Measurements from ENCODE around the gene SLC1A7.

The SLC1A7 gene

DNA sequence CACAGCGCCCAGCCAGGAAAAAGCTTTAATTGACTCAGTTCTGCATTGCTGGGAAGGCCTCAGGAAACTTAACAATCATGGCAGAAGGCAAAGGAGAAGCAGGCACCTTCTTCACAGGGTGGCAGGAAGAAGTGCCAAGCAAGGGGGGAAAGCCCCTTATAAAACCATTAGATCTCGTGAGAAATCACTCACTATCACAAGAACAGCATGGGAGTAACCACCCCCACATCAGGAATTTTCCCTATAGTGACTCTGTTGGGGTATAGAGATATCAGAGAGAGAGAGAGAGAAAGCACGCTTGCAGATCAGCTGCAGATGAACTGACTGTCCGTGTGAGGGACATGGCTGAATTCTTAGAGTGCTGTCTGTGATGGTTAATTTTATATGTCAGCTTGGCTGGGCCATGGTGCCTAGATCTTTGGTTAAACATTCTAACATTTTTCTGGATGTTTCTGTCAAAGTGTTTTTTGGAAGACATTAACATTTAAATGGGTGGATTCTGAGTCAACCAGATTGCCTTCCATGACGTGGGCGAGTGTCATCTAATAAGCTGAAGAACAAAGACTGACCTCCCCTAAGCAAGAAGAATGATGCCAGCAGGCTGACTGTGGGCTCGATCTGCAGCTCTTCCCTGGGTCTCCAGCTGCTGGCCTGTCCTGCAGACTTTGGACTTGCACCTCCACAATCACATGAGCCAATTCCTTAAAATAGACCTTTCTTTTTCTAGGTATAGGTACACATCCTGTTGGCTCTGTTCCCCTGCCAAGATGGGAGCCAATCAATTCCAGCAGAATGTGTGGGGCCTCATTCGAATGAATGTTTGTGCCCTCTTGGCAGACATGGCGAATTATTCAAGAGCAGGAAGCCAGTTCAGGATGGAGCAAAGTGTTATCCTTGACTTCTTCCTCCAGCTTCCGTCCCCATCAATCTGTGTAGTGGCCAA is 32.8 kb upstream of the SLC1A7 start:
- no peaks in the 10 kb centered on the region for H3K36me3 Mint-ChIP-seq (ENCODE audit: low read depth)
- no peak overlapping the region for H3K27ac Mint-ChIP-seq
- H3K4me3 Mint-ChIP-seq, result no peak overlapping the region
- intact Hi-C loops (cut with micrococcal nuclease), result no loop called here
- no peaks in the 10 kb centered on the region for H3K9me3 Mint-ChIP-seq
- peaks cover 23% of the 10 kb centered on the region for H3K27me3 Mint-ChIP-seq
- peaks cover 11% of the 10 kb centered on the region for H3K4me1 Mint-ChIP-seq (ENCODE audit: low read depth)

DNA sequence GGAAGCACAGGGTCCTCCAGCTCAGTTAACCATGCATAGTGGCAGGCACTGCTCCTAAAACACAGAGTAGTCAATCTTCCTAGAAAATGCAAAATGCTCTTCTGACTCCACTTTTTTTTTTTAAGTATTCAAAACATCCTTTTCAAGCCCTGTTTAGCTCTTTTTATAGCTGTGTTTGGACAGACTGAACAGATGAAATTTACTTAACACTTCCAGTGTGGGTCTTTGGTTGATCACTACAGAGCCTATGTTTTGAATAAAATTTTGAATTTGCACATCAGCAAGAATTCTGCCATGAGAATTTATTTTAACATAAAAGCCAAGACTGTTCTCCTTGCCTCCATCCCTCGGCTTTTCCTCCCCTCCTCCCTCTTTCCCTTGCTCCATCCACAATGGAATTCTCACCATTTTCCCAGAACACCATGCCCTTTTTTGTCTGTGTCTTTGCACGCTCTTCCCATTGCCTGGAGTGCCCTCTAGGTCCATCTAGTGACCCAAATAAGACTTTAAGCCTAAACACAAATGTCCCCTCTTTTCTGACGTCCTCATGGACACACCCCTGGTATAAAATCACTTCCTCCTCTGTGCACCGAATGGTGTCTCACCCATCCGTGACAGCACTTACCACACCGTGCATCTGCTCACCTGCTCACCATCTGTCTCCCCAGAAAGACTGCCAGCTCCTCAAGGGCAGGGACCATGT is 30.1 kb upstream of the SLC1A7 start:
- H3K27ac Mint-ChIP-seq, result no peak overlapping the region
- peaks cover 19% of the 10 kb centered on the region for H3K27me3 Mint-ChIP-seq
- H3K4me3 Mint-ChIP-seq, result no peak overlapping the region
- intact Hi-C loops (cut with micrococcal nuclease), result no loop called here
- peaks cover 11% of the 10 kb centered on the region for H3K4me1 Mint-ChIP-seq (ENCODE audit: low read depth)
- no peaks in the 10 kb centered on the region for H3K36me3 Mint-ChIP-seq (ENCODE audit: low read depth)
- no peaks in the 10 kb centered on the region for H3K9me3 Mint-ChIP-seq

DNA sequence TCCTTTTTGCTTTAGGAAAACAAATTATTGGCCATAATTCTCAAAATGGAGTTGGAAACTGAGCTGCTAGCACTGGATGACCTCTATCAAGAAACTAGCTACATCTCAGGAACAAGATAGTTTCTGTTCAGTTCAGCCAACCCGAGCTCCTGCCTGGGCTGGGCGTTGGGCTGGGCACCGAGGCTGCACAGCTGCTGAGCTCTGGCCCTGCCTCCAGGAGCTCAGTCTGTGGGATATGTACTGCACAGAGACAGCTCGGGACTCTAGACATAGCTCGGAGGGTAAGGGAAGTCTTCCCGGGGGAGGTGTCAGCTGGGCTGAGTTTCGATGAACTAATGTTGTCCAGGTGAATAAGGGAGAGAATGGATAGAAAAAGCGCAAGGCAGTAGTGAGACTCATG is 24.5 kb upstream of the SLC1A7 start:
- Mint-ChIP-seq H3K4me1 (ENCODE audit: low read depth) (no peaks in the 10 kb centered on the region), H3K27ac (no peak overlapping the region), H3K36me3 (ENCODE audit: low read depth) (no peaks in the 10 kb centered on the region), H3K4me3 (no peak overlapping the region), H3K27me3 (peaks cover 11% of the 10 kb centered on the region), H3K9me3 (no peaks in the 10 kb centered on the region)
- intact Hi-C loops (cut with micrococcal nuclease), result no loop called here

DNA sequence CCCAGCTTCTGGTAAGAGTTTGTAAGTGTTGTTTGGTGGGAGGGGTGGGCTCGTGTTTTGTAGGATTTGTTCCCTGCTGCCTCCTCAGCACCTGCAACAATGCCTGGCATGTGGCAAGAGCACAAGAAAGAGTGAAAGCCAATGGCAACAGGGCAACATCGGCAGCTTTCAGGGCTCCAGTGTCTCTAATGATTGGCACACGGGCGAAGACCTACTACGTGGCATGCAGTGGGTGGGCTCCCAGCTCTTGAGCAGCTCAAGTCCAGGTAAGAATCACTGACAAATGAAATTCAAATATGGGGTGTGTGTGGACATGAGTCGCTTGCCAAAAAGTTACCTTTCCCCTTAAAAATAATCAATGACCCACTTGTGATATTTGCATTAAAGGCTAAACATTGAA is 23.9 kb upstream of the SLC1A7 start:
- intact Hi-C loops (cut with micrococcal nuclease), result no loop called here
- H3K27ac Mint-ChIP-seq, result no peak overlapping the region
- H3K27me3 Mint-ChIP-seq, result peaks cover 12% of the 10 kb centered on the region
- H3K9me3 Mint-ChIP-seq, result no peaks in the 10 kb centered on the region
- H3K4me1 Mint-ChIP-seq (ENCODE audit: low read depth), result no peaks in the 10 kb centered on the region
- no peak overlapping the region for H3K4me3 Mint-ChIP-seq
- H3K36me3 Mint-ChIP-seq (ENCODE audit: low read depth), result no peaks in the 10 kb centered on the region

DNA sequence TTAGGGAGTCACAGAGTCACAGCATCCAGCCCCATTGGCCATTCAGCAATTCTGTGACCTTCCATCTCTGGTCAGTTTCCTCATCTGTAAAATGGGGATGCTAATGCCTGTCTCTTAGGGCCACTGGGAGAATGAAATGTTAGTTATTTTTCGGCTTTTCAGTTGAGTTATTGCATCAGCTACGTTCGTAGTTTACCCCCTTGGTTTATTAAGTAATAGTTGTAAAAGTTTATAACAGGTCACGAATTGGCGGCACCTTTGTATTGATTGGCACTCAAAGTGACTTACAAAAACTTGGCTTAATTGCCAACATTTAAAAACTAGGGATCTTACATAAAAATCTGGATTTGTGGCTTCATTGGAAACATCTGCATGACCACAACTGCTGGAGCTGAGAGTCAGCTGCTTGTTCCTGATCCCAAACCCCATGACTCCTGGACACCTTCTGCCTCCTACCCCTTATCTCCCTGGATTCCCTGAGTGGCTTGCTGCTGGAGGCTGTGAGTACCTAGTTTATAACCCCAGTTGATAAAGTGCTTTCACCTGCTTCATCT is 23.0 kb upstream of the SLC1A7 start:
- H3K4me3 Mint-ChIP-seq, result no peak overlapping the region
- intact Hi-C loops (cut with micrococcal nuclease), result no loop called here
- H3K27me3 Mint-ChIP-seq, result peaks cover 12% of the 10 kb centered on the region
- no peaks in the 10 kb centered on the region for H3K4me1 Mint-ChIP-seq (ENCODE audit: low read depth)
- no peak overlapping the region for H3K27ac Mint-ChIP-seq
- H3K36me3 Mint-ChIP-seq (ENCODE audit: low read depth), result no peaks in the 10 kb centered on the region
- H3K9me3 Mint-ChIP-seq, result no peaks in the 10 kb centered on the region

DNA sequence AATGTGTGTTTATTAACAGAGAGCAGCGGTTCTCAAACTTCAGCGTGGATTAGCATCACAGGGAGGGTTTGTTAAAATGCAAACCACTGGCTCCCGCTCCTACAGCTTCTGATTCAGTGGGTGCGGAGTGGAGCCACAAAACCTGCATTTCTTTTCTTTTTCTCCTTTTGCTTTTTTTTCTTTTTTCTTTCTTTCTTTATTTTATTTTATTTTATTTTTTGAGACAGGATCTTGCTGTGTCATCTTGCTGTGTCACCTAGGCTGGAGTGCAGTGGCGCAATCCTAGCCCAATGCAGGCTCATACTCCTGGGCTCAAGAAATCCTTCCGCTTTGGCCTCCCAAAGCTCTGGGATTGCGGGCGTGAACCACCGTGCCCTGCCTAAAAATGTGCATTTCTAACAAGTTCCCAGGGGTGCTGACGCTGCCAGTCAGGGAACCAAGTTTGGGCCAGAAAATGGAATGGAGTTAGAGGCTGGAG is 20.9 kb upstream of the SLC1A7 start:
- no peak overlapping the region for H3K27ac Mint-ChIP-seq
- intact Hi-C loops (cut with micrococcal nuclease), result no loop called here
- H3K36me3 Mint-ChIP-seq (ENCODE audit: low read depth), result no peaks in the 10 kb centered on the region
- no peak overlapping the region for H3K4me3 Mint-ChIP-seq
- no peaks in the 10 kb centered on the region for H3K9me3 Mint-ChIP-seq
- H3K4me1 Mint-ChIP-seq (ENCODE audit: low read depth), result no peaks in the 10 kb centered on the region
- peaks cover 12% of the 10 kb centered on the region for H3K27me3 Mint-ChIP-seq

DNA sequence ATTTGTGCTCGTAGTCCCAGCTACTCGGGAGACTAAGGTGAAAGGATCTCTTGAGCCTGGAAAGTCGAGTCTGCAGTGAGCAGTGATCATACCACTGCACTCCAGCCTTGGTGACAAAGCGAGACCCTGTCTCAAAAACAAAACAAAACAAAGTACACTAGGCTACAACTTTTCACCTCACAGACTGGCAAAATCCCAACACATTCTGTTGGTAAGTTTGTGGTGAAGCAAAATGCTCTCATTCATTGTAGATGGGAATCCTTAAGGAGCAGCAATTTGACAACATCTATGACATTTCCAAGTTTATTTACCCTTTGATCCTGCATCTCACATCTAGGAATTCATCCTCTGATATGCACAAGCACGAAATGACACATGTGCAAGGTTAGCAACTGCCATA is 20.2 kb upstream of the SLC1A7 start:
- Mint-ChIP-seq H3K27ac (no peak overlapping the region), H3K36me3 (ENCODE audit: low read depth) (no peaks in the 10 kb centered on the region), H3K4me1 (ENCODE audit: low read depth) (no peaks in the 10 kb centered on the region), H3K27me3 (peaks cover 12% of the 10 kb centered on the region), H3K4me3 (no peak overlapping the region), H3K9me3 (no peaks in the 10 kb centered on the region)
- intact Hi-C loops (cut with micrococcal nuclease), result no loop called here

DNA sequence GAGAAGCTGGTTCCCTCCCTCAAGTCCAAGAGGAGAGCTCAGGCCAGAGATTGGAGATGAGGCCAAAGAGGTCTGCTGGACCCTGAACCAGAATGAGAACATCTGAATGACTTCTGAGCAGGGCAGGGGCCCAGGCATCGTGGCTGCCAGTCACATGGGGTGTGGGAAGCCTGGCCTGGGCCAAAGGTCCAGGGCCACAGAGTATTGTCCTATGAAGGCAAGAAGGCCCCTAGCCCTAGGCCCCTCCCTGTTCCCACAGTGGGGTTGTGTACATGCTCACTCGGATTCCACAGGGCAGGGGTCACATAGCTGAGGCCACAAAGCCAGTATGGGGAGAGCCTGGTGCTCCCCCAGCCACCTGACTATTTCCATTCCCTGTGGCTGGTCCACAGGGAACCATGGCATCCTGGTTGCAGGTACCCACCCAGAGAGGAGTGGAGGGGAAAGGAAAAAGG is 18.5 kb upstream of the SLC1A7 start:
- Mint-ChIP-seq H3K4me1 (ENCODE audit: low read depth) (no peaks in the 10 kb centered on the region), H3K27ac (no peak overlapping the region), H3K9me3 (no peaks in the 10 kb centered on the region), H3K27me3 (peaks cover 9% of the 10 kb centered on the region), H3K4me3 (no peak overlapping the region), H3K36me3 (ENCODE audit: low read depth) (no peaks in the 10 kb centered on the region)
- intact Hi-C loops (cut with micrococcal nuclease), result no loop called here

DNA sequence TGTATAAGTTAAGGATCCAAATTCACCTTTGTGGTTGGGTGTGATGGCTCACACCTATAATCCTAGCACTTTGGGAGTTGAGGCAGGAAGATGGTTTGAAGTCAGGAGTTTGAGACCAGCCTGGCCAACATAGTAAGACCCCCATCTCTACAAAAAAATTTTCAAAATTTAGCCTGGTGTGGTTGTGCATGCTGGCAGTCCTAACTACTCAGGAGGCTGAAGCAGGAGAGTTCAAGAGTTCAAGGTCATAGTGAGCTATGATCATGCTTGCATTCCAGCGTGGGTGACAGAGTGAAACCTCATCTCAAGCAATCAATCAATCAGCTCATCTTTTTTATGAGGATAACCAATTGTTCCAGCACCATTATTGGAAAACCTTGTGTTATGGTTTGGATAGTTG is 16.5 kb upstream of the SLC1A7 start:
- Mint-ChIP-seq H3K27me3 (peaks cover 1% of the 10 kb centered on the region), H3K4me3 (no peak overlapping the region), H3K9me3 (no peaks in the 10 kb centered on the region), H3K4me1 (ENCODE audit: low read depth) (no peaks in the 10 kb centered on the region), H3K27ac (no peak overlapping the region), H3K36me3 (ENCODE audit: low read depth) (no peaks in the 10 kb centered on the region)
- intact Hi-C loops (cut with micrococcal nuclease), result no loop called here

DNA sequence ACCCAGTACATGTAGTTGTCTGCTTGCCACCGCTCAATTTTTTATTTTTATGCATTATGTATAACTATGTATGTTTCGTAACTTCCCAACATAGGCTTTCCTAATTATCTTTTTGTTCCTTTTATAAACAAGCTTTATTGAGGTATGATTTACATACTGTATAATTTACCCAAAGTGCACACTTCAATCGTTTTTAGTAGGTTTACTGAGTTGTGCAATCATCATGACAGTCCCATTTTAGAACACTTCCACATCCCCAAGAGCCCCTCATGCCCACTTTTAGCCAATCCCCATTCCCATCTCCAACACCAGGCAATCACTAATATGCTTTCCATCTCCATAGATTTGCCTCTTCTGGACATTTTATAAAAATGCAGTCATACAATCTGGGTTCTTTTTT is 14.3 kb upstream of the SLC1A7 start:
- peaks cover 1% of the 10 kb centered on the region for H3K27me3 Mint-ChIP-seq
- no peaks in the 10 kb centered on the region for H3K36me3 Mint-ChIP-seq (ENCODE audit: low read depth)
- no peak overlapping the region for H3K27ac Mint-ChIP-seq
- no peak overlapping the region for H3K4me3 Mint-ChIP-seq
- H3K4me1 Mint-ChIP-seq (ENCODE audit: low read depth), result no peaks in the 10 kb centered on the region
- no peaks in the 10 kb centered on the region for H3K9me3 Mint-ChIP-seq
- intact Hi-C loops (cut with micrococcal nuclease), result no loop called here

DNA sequence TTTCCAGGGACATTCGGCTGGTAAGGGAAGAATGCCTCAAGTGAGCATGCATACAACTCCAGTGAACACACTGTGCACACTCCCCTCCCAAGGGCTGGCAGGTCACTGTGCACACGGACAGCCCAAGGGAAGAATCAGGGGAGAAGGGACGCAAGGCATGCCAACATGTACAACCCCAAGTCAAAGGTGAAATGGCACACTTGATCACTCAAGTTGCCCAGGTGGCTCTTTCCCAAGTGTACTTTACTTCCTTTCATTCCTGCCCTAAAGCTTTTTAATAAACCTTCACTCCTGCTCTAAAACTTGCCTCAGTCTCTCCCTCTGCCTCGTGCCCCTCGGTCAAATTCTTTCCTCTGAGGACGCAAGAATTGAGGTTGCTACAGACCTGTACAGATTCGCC is 13.5 kb upstream of the SLC1A7 start:
- Mint-ChIP-seq H3K4me1 (ENCODE audit: low read depth) (no peaks in the 10 kb centered on the region), H3K9me3 (no peaks in the 10 kb centered on the region), H3K27me3 (no peaks in the 10 kb centered on the region), H3K27ac (no peak overlapping the region), H3K4me3 (no peak overlapping the region), H3K36me3 (ENCODE audit: low read depth) (no peaks in the 10 kb centered on the region)
- intact Hi-C loops (cut with micrococcal nuclease), result no loop called here

DNA sequence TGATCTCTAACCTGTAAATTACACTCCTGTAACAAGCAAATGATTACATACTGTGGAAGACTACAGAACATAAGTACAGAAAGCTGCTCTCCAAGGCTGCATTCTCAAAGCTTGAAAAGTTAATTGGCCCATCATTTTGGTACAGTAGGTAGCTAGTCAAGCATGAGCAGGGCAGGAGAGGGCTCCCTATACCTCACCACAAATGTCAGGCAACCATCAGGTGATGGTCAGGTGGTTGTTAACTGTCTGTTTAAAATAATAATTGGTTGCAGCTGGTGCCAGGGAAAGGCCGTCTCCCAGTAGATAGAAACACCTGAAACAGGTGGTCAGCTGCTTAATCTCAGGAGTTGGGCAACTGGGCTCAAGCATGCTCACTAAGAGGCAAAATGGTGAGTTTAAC is 13.1 kb upstream of the SLC1A7 start:
- Mint-ChIP-seq H3K9me3 (no peaks in the 10 kb centered on the region), H3K27ac (no peak overlapping the region), H3K4me3 (no peak overlapping the region), H3K36me3 (ENCODE audit: low read depth) (no peaks in the 10 kb centered on the region), H3K27me3 (peaks cover 2% of the 10 kb centered on the region), H3K4me1 (ENCODE audit: low read depth) (no peaks in the 10 kb centered on the region)
- intact Hi-C loops (cut with micrococcal nuclease), result no loop called here

DNA sequence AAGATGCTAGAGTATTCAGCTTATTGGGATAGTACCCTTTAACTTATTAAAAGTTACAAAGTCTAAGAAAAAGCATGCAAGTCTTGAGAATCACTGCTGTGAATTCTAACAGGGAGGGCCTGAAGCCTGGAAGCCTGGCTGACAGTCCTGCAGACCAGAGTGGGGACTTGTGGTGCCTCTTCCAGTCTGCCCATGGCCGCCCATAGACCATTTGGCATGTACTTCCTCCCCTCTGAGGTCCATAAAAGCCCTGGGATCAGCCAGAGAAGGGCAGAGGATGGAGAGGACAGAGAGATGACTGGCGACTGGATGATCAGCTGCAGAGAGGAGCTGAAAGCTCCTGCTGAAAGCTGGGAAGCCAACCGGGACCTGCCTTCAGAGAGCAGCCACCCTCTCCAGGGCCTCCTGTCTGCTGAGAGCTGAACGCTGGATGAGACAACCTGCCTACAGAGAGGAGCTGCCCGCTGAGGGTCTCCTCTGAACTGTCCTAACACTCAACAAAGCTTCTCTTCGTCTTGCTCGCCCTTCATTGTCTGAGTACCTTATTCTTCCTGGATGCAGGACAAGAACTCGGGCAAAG is 12.5 kb upstream of the SLC1A7 start:
- Mint-ChIP-seq H3K27me3 (peaks cover 2% of the 10 kb centered on the region), H3K4me3 (no peak overlapping the region), H3K9me3 (no peaks in the 10 kb centered on the region), H3K4me1 (ENCODE audit: low read depth) (no peaks in the 10 kb centered on the region), H3K36me3 (ENCODE audit: low read depth) (no peaks in the 10 kb centered on the region), H3K27ac (no peak overlapping the region)
- intact Hi-C loops (cut with micrococcal nuclease), result no loop called here

DNA sequence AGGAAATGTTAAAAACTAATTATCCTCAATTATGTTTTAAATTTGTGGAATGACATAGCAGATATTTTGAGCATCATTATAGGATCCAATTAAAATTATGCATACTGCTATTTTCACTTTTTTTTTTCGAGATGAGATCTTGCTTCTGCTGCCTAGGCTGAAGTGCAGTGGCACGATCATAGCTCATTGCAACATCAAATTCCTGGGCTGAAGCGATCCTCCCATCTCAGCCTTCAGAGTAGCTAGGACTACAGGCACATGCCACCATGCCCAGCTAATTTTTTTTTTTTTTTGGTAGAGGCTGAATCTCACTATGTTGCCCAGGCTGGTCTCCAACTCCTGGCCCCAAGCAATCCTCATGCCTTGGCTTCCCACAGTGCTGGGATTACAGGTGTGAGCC is 11.3 kb upstream of the SLC1A7 start:
- intact Hi-C loops (cut with micrococcal nuclease), result no loop called here
- Mint-ChIP-seq H3K9me3 (no peaks in the 10 kb centered on the region), H3K27me3 (peaks cover 5% of the 10 kb centered on the region), H3K4me3 (no peak overlapping the region), H3K36me3 (ENCODE audit: low read depth) (no peaks in the 10 kb centered on the region), H3K27ac (no peak overlapping the region), H3K4me1 (ENCODE audit: low read depth) (no peaks in the 10 kb centered on the region)

Data from dendritic cell treated with granulocyte-macrophage colony-stimulating factor and Interleukin-4, amounts not matched to agents 40 ng/mL and 50 ng/mL, for 4 days (primary cell).